Natural killer cell (primary cell): ENCODE results near the gene TGIF2. TPM values are rescaled to one million over a fixed set of nuclear protein-coding genes. Genes with fewer than 3 reads are reported as not detected.

ENCODE experiments used
- ATAC-seq, 3 donors: fragments of 150-1000 bp in 2 of 3; fragments of 200-7000 bp in 1 of 3; cut with Tn5 transposase; 1 replicate in 1 of 3; 2 replicates in 2 of 3; pipeline ENCODE4 v1.10.0; 2021; ENCODE audit warnings: mild to moderate bottlenecking in 2 of 3, moderate library complexity in 2 of 3
- DNase-seq, 2 donors: peaks; one replicate each; pipeline versions ENCODE4 v3.0.0 to v3.0.0-alpha.2; 2013 to 2021; ENCODE audit warnings: mixed read lengths in 1 of 2
- H3K27ac ChIP-seq: one replicate; pipeline ENCODE4 v1.5.1; 2013; ENCODE audit warnings: mild to moderate bottlenecking, low read length
- H3K27me3 ChIP-seq: one replicate; pipeline ENCODE4 v1.6.1; 2013; ENCODE audit warnings: low read length; ENCODE audit not compliant: control insufficient read depth, insufficient read depth
- H3K36me3 ChIP-seq: one replicate; pipeline ENCODE4 v1.6.1; 2013; ENCODE audit warnings: low read length; ENCODE audit not compliant: control insufficient read depth, insufficient read depth
- H3K4me1 ChIP-seq: one replicate; pipeline ENCODE4 v1.6.1; 2013; ENCODE audit warnings: low read length; ENCODE audit not compliant: control insufficient read depth, insufficient read depth
- H3K4me3 ChIP-seq: one replicate; pipeline ENCODE4 v1.5.1; 2013; ENCODE audit warnings: low read length
- H3K9me3 ChIP-seq: one replicate; pipeline ENCODE4 v1.6.1; 2013; ENCODE audit warnings: low read length; ENCODE audit not compliant: control insufficient read depth, insufficient read depth
- H3K27ac Mint-ChIP-seq, 2 donors: one replicate each; pipeline ENCODE4 v1.8.0; 2022; ENCODE audit warnings: mild to moderate bottlenecking in 2 of 2, mixed read lengths in 2 of 2, moderate library complexity in 1 of 2
- H3K27me3 Mint-ChIP-seq, 2 donors: one replicate each; pipeline ENCODE4 v1.8.0; 2022; ENCODE audit warnings: low read depth in 2 of 2, mixed read lengths in 2 of 2
- H3K36me3 Mint-ChIP-seq: one replicate; pipeline ENCODE4 v1.8.0; 2022; ENCODE audit warnings: mixed read lengths
- H3K4me1 Mint-ChIP-seq, 2 donors: one replicate each; pipeline ENCODE4 v1.8.0; 2022; ENCODE audit warnings: mixed read lengths in 2 of 2
- H3K4me3 Mint-ChIP-seq: one replicate; pipeline ENCODE4 v1.8.0; 2022; ENCODE audit warnings: mild to moderate bottlenecking, moderate library complexity, mixed read lengths
- H3K9me3 Mint-ChIP-seq, 2 donors: one replicate each; pipeline ENCODE4 v1.8.0; 2022; ENCODE audit warnings: mixed read lengths in 2 of 2
- WGBS: methylation state at CpG from one replicate; pipeline ENCODE4 v1.1.7; 2013; ENCODE audit warnings: missing lambda C conversion rate; ENCODE audit not compliant: insufficient coverage; 5-methylcytosine and 5-hydroxymethylcytosine counted together
- intact Hi-C: fragments of 100-400 bp; cut with micrococcal nuclease; formaldehyde crosslinking; loops from one replicate; pipeline ENCODE4 v1.14.2; 2022
- total RNA-seq, 4 donors: library from RNA; stranded (reverse); fragments of 120-200 nt in 1 of 4; gene quantifications; one replicate each; pipeline versions ENCODE4 v1.2.3 to v1.2.4, GENCODE V29; 2013 to 2022
- TF ChIP-seq, protein P1 (sequence below): fragments of 200-600 bp; IDR thresholded peaks from one replicate; pipeline ENCODE4 v1.8.0; 2022; ENCODE audit warnings: antibody characterized with exemption

TGIF2 gene
- total RNA-seq, 3 donors from 2014 or later (not counting 1 experiment from before 2014, with no cell fraction given) = 19.9 to 28.5 (median 25.9) TPM

DNA sequence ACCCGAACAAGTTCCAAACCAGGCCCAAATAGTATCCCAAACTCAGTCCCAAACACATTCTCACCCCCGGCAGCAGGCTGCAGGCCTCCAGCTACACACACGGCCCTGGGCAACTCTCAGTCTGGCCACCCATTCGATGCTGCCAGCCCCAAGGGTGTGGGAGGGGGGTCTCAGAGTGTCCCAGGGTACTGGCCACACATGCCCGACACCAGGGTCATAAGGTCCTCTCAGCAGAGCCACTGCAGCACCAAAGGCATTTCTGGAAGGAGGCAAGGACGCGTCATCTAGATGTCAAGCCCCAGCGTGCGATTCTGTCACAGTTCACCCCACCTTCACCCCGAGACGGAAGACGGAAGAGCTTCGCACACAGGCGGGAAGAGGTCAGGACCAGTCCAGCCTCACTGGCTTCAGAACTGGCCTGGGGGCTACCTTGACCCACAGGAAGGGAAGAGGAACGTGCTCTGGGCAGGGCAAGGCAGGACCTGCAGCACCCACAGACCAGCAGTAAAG lies 22.6 kb upstream of the TGIF2 start:
- Histone ChIP-seq H3K4me1 (no peaks in the 10 kb centered on the region), H3K9me3 (no peaks in the 10 kb centered on the region), H3K27ac (no peak overlapping the region), H3K4me3 (no peak overlapping the region), H3K27me3 (no peaks in the 10 kb centered on the region), H3K36me3 (no peaks in the 10 kb centered on the region)
- Mint-ChIP-seq H3K9me3 (no peaks in the 10 kb centered on the region), H3K27ac (no peak overlapping the region), H3K36me3 (no peaks in the 10 kb centered on the region), H3K27me3 (no peaks in the 10 kb centered on the region), H3K4me3 (no peak overlapping the region), H3K4me1 (no peaks in the 10 kb centered on the region)
- intact Hi-C loops = no loop called here
- 85% methylated on average over 14 of the region's 15 CpGs for WGBS
- no peak for ATAC-seq
- TF ChIP-seq, protein P1, sequence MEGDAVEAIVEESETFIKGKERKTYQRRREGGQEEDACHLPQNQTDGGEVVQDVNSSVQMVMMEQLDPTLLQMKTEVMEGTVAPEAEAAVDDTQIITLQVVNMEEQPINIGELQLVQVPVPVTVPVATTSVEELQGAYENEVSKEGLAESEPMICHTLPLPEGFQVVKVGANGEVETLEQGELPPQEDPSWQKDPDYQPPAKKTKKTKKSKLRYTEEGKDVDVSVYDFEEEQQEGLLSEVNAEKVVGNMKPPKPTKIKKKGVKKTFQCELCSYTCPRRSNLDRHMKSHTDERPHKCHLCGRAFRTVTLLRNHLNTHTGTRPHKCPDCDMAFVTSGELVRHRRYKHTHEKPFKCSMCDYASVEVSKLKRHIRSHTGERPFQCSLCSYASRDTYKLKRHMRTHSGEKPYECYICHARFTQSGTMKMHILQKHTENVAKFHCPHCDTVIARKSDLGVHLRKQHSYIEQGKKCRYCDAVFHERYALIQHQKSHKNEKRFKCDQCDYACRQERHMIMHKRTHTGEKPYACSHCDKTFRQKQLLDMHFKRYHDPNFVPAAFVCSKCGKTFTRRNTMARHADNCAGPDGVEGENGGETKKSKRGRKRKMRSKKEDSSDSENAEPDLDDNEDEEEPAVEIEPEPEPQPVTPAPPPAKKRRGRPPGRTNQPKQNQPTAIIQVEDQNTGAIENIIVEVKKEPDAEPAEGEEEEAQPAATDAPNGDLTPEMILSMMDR = no peak
- no peak for DNase-seq

DNA sequence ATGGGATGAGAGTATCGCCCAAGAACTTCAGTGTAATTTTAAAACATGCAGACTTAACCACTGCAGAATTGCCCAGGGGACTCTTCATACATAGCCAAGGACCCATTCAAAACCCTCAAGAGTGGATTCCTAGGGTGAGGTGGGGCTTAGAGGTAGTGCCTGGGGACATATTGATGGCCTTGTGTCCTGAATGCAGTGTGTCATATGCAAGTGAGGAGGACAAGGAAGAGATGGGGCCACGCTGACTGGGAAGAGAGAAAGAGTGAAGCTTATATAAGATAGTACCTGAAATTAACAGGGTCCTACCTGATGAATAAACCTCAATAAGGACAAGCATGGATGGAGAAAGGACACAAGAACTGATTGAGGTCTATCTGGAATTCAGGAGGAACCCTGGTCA lies 18.1 kb upstream of the TGIF2 start:
- no peaks in the 10 kb centered on the region for H3K36me3 Mint-ChIP-seq
- no peak for ATAC-seq
- no peak overlapping the region for H3K27ac Mint-ChIP-seq

DNA sequence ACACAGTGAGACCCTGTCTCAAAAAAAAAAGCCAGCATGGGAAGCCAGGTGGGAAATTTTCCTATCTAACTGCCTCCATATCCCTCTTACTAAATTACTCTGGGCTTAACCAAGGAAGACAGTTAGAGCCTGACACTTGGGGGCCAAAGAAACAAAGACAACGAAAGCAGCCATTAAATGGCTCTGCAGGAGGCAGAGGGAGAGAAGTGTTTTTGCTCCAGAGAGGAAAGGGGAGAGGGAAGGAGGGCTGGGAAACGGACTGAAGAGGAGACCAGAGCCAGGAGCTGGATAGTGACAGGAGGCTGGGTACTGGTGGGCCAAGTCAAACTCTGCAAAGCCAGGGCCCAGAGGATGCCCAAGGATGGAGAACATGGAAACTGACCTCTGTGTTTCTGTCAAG lies 10.7 kb upstream of the TGIF2 start:
- no peaks in the 10 kb centered on the region for H3K27me3 ChIP-seq

More for the DNA sequence above, 18.1 kb upstream of the TGIF2 start:
- intact Hi-C loops = no loop called here
- 67% methylated on average over 1 of the region's 2 CpGs for WGBS
- no peaks in the 10 kb centered on the region for H3K27me3 ChIP-seq
- no peaks in the 10 kb centered on the region for H3K9me3 ChIP-seq
- H3K4me1 ChIP-seq = peaks cover 6% of the 10 kb centered on the region
- Mint-ChIP-seq H3K27me3 (no peaks in the 10 kb centered on the region), H3K4me1 (peaks cover 0 to 9% of the 10 kb centered on the region in 2 donors), H3K4me3 (no peak overlapping the region), H3K9me3 (no peaks in the 10 kb centered on the region)
- TF ChIP-seq, protein P1 = no peak
- no peak for DNase-seq
- H3K36me3 ChIP-seq = no peaks in the 10 kb centered on the region
- no peak overlapping the region for H3K4me3 ChIP-seq
- no peak overlapping the region for H3K27ac ChIP-seq

More for the DNA sequence above, 10.7 kb upstream of the TGIF2 start:
- no peaks in the 10 kb centered on the region for H3K36me3 ChIP-seq
- no peak overlapping the region for H3K4me3 ChIP-seq
- intact Hi-C loops = loop anchor here (10.0 kb wide), 1 partner anchor 372 kb away; no protein-coding TSS in a partner anchor
- WGBS = 93% methylated on average over 2 of the region's 2 CpGs
- H3K4me1 Mint-ChIP-seq = peaks cover 19 to 20% of the 10 kb centered on the region in 2 donors
- TF ChIP-seq, protein P1 = no peak
- no peaks in the 10 kb centered on the region for H3K36me3 Mint-ChIP-seq
- no peak overlapping the region for H3K4me3 Mint-ChIP-seq
- no peak overlapping the region for H3K27ac ChIP-seq
- DNase-seq (no peak), ATAC-seq (no peak)
- H3K4me1 ChIP-seq = peaks cover 16% of the 10 kb centered on the region
- H3K9me3 ChIP-seq = peaks cover 26% of the 10 kb centered on the region
- peak overlapping the region; percentile 86 to 90 for H3K27ac Mint-ChIP-seq
- no peaks in the 10 kb centered on the region for H3K27me3 Mint-ChIP-seq
- peaks cover 3 to 8% of the 10 kb centered on the region in 2 donors for H3K9me3 Mint-ChIP-seq
